Jurkat, Clone E6-1 (cell line): ENCODE results near the gene MOV10L1.

Experiments used
- DNase-seq: peaks from one replicate; pipeline ENCODE4 v3.0.0-alpha.2; 2011; ENCODE audit warnings: low read depth, low spot score
- H3K4me3 ChIP-seq: 2 replicates; pipeline ENCODE4 v1.5.1; 2011; ENCODE audit warnings: mild to moderate bottlenecking, low read length, control low read depth, moderate library complexity

Gene MOV10L1

GRCh38 chr22:50169181-50169759 is 79.5 kb downstream of the MOV10L1 start:
- DNase-seq: no peak
- H3K4me3 ChIP-seq: no peak overlapping the region

DNA sequence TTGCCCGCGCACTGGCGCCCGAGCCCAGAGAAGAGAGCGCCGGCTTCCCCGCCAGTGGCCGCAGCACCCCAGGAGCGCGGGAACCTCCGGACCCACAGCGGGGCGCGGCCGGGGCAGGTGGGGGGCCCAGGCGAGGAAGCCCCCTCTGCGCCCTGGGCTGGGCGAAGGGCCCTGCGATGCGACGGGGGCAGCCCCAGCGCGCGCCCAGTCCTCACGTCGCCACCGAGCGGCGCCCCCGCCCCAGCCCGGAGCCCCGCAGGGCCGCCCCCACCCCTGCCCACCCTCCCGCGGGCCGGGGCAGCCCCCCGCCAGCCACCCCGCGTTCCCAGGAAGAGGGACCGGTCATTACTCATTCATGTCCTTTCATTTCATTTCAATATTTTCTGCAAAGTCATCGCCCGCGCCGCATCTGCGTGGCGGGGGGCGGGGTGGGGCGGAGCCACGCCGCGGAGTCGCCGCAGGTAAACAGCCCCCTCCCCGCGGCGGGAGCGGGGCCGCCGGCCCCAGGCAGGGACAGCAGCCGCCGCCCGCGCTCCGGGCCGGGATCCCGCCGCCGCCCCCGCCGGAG is 80.1 kb downstream of the MOV10L1 start:
- H3K4me3 ChIP-seq: no peak overlapping the region
- DNase-seq: no peak

DNA sequence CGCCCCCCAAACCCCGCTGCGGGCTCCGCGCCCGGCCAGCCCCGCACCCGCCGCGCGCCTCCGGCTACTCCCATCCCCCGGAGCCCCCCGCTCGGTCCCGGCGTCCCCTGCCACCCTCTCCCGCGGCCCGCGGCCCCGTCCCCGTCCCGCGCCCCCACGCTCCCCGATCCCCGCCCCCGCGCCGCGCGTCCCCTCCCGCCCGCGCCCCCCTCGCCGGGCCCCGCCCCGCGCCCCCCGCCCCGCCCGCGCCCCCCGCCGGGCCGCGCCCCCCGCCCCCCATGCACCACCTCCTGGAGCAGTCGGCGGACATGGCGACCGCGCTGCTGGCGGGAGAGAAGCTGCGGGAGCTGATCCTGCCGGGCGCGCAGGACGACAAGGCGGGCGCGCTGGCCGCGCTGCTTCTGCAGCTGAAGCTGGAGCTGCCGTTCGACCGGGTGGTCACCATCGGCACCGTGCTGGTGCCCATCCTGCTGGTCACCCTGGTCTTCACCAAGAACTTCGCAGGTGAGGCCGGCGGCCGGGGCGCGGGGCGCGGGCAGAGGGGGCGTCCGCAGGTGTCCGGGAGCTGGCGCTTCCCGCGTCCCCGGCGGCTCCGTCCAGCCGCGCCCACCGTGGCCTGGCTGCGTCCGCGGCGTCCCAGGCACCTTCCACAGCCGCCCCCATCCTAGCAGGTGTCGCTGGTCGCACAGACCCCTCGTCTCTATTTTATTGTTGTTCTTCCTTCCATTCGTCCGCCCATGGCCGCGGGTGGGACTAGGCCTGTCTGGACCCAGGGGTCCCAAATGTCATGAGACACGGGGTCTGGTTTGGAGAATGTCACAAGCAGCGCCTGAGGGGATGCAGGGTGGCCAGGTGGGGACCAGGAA is 80.9 kb downstream of the MOV10L1 start, which contains the start of gene PANX2:
Gene PANX2, plus strand, starts transcription at position 279 of the 866 bp plus-strand sequence. Its CDS starts 0 bp downstream, at position 279.
- no peak within 1 kb of the TSS for H3K4me3 ChIP-seq

DNA sequence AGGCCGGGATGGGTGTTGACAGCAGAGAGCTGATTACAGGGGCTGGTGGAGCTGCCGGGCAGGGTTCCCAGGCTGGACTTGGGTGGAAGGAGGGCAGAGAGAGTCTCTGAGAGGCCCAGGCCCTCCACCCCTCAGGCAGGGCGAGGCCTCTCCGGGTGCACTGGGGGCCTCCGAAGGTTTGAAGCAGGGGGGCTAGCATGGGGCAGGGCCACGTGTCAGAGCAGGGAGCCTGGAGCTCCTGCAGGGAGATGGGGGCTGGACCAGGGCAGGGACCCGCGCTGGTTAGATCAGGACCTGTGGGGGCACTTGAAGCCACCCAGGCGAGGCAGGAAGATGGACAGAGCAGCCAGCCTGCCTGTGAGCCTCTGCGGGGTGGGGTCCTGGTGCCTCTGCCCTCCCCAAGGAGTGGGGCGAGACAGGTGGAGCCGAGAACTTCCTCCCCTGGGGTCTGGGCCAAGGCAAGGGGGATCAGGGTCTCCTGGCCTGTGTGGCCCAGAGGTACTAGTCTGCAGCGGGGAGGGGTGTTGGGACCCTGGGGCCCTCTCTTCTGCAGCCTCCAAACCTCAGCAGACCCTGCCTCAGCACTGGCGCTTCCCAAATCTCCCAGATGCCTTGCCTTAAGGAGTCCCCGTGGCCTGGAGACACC is 81.6 kb downstream of the MOV10L1 start:
- H3K4me3 ChIP-seq: no peak overlapping the region
- DNase-seq: no peak

More for the DNA sequence above, 80.9 kb downstream of the MOV10L1 start, which contains the start of gene PANX2:
- no peak for DNase-seq

- no peak overlapping the region for H3K4me3 ChIP-seq
- DNase-seq: no peak
Observed at GRCh38 chr22:50171965-50172421, 82.2 kb downstream of the MOV10L1 start.

DNA sequence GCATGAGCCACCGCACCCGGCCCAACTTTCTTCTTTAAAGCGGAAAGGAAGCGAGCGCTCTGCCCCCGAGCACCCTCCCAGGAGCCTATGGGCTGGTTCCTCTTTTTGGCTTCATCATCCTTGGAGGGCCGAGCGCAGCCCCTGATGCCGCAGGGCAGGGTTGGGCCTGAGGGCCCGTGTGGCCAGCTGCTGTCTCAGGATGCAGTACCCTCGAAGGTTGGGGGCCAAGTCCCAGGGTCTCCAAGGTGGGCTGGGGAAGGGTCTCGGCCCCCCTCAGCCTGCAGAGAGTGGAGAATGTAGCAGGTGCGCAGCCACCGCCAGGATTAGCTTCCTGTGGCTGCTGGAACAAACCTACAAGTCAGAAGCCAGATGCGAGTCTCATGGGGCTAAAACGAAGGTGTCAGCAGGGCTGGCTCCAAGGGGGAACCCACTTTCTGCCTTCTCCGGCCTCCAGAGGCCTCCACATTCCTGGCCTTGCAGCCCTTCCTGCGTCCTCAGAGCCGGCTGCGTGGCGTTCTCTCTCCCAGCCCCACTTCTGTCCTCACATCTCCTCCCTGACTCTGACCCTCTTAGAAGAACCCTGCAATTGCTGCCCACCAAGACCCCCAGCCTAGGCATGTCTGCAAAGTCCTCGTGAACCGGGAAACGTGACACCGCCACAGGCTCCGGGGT is 83.6 kb downstream of the MOV10L1 start:
- DNase-seq: no peak
- H3K4me3 ChIP-seq: no peak overlapping the region

GRCh38 chr22:50173983-50174355 is 84.2 kb downstream of the MOV10L1 start:
- no peak overlapping the region for H3K4me3 ChIP-seq
- no peak for DNase-seq

DNA sequence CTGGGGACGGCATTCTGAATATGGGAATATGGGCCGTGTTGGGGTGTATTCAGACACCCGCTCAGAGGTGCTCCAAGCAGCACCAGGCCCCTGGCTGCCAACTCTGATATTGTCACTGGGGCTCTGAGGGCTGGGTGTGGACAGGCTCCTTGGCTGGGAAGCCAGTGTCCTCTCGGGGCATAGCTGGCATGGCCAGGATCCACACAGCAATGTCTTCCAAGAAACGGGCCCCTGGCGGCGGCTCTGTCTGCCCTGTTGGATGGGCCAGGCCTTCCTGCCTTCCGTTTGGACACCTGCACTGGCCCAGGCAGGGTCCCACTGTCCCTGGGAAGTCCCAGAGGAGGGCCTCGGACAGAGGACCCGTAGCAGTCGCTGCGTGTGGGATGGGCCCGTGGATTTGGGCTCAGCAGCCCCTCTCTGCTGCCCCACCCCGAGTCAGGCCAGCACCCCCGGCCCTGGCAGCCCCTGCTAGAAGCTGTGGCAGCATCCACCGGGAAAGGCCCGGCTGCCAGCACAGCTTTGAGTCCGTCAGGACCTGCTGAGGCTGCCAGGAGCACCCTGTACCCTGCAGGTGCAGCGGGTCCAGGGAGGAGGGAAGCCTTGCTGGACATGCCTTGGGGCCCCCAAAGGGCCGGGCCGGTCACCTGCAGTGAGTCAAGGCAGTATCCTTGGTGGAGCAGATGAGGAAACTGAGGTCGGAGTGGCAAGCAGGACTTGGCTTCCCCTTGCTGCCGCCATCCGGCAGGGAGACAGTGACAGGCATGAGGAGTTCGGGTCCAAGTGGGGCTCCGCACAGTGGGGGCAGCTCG is 84.8 kb downstream of the MOV10L1 start:
- no peak for DNase-seq
- H3K4me3 ChIP-seq: no peak overlapping the region

DNA sequence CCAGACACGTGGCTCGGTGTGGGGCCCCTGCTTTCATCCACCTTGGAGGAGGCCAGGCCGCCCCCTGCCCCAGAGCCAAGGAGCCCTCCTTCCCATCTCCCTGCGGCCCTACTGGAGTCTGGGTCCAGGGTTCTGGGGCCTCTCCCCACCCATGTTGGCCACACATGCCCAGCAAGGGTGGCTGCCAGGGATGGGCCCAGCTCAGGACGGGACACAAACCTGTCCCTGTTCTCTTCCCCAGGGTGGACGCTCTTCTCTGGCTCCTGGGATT is 85.3 kb downstream of the MOV10L1 start:
- no peak overlapping the region for H3K4me3 ChIP-seq
- DNase-seq: no peak

DNA sequence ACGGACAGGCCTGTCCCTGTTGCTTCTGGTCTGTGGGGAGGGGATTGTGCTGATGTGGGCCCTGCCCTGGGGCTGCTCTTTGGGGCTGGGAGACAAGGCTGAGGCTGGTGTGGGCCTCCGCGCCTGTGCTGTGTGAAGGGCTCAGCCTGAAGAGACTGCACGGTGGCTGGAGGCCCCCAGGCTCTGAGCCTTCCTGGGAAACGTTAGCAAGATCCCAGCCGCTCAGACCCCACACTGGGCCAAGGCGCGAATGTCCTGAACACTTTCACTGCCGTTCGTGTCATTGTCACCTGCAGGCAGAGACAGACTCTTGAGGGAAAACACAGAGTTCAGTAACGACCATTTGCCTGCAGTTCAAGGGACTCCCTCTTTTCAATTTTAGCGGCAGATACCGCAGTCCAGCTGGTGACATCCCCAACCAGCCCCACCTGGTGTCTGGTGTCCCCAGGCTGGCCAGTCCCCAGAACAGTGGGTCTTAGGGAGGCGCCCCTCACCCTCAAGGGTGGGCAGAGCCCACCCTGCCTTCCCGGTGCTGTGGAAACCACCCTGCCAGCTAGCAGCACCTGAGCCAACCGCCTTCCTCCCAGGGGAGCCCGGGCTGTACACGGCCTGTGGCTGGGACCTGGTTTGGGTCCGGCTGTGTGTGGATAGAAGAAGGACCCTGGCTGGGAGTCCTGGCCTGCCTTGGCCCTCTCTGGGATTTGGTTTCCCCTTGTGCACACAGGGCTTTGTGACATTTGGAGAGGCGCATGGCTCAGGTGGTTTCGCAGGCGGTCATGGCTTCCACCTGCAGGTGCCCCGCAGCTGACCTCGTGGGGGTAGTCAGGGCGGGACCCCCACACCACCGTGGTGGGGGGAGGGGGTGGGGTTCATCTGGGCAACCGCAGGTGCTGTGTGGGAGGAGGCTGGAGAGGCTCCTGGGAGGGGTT is 86.4 kb downstream of the MOV10L1 start:
- H3K4me3 ChIP-seq: no peak overlapping the region
- DNase-seq: no peak

DNA sequence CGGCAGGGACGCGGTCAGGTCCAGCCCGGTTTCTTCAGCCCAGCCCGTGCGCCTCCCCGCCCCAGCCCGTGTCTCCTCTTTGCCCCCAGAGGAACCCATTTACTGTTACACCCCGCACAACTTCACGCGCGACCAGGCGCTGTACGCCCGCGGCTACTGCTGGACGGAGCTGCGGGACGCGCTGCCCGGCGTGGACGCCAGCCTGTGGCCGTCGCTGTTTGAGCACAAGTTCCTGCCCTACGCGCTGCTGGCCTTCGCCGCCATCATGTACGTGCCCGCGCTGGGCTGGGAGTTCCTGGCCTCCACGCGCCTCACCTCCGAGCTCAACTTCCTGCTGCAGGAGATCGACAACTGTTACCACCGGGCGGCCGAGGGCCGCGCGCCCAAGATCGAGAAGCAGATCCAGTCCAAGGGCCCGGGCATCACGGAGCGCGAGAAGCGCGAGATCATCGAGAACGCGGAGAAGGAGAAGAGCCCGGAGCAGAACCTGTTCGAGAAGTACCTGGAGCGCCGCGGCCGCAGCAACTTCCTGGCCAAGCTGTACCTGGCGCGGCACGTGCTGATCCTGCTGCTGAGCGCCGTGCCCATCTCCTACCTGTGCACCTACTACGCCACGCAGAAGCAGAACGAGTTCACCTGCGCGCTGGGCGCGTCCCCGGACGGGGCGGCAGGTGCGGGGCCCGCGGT is 87.2 kb downstream of the MOV10L1 start:
- H3K4me3 ChIP-seq: no peak overlapping the region
- no peak for DNase-seq

DNA sequence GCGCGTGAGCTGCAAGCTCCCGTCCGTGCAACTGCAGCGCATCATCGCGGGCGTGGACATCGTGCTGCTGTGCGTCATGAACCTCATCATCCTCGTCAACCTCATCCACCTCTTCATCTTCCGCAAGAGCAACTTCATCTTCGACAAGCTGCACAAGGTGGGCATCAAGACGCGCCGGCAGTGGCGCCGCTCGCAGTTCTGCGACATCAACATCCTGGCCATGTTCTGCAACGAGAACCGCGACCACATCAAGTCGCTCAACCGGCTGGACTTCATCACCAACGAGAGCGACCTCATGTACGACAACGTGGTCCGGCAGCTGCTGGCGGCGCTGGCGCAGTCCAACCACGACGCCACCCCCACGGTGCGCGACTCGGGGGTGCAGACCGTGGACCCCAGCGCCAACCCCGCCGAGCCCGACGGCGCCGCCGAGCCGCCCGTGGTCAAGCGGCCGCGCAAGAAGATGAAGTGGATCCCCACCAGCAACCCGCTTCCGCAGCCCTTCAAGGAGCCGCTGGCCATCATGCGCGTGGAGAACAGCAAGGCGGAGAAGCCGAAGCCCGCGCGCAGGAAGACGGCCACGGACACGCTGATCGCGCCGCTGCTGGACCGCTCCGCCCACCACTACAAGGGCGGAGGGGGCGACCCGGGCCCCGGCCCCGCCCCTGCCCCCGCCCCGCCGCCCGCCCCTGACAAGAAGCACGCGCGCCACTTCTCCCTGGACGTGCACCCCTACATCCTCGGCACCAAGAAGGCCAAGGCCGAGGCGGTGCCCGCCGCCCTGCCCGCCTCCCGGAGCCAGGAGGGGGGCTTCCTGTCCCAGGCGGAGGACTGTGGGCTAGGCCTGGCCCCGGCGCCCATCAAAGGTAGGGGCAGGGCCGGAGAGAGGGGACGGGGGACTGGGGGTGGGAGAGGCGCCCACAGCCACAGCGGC is 88.0 kb downstream of the MOV10L1 start:
- DNase-seq: no peak
- no peak overlapping the region for H3K4me3 ChIP-seq

GRCh38 chr22:50178471-50178864 is 88.7 kb downstream of the MOV10L1 start:
- H3K4me3 ChIP-seq: no peak overlapping the region
- DNase-seq: no peak

DNA sequence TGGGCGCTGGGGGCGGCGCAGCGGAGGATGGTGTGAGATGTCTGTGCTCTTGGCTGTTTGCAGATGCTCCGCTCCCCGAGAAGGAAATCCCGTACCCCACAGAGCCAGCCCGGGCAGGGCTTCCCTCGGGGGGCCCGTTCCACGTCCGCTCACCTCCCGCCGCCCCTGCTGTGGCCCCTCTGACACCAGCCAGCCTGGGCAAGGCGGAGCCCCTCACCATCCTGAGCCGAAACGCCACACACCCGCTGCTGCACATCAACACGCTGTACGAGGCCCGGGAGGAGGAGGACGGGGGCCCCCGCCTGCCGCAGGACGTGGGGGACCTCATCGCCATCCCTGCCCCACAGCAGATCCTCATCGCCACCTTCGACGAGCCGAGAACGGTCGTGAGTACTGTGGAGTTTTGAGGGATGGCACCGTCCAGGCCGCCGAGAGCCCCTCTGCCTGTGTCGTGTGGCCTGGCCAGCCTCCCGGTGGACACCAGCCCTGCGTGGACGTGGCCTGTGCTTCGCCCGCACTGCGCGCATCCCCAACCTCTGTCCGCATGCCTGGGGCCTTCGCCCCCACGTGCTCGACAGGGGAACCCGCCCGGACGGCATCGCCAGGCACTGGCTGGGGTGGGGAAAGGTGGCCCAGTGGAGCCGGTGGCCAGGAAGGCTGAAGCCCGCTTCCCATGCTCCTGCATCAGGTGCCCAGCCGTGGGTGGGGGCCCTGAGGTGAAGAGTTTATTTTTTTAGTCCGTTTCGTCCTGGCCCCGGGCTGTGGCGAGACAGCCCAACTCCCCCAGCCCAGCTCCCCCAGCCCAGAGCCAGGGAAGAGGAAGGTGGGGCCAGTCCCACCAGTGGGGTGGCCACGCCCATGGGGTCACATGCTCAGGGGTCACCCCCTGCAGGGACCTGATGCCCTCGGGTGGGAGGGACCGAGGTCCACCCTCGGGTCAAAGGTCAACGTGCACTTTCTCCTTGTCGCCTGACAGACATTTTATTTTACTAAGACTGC is 89.4 kb downstream of the MOV10L1 start:
- H3K4me3 ChIP-seq: no peak overlapping the region
- DNase-seq: no peak
